Measurements from ENCODE around the gene FLT3LG.

The FLT3LG gene

DNA sequence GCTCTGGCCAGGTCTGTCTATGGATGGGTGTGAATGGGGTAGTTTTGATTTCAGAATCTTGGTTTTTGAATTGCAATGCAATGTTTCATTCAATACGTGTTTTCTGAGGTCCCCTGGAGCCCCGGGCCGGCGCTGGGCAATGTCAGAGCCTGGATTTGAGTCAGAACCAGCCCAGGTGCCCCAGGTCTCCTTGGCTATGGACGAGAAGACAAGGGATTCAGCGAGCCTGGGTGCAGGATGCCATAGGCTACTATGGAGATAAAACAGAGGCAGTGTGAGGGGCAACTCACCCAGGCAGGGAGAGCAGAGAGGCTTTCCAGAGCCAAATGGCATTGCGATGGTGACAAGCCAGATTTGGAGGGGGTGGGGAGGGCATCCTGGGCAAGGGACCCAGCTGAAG, 12.2 kb downstream of the FLT3LG start:
- TF ChIP-seq, protein P1, sequence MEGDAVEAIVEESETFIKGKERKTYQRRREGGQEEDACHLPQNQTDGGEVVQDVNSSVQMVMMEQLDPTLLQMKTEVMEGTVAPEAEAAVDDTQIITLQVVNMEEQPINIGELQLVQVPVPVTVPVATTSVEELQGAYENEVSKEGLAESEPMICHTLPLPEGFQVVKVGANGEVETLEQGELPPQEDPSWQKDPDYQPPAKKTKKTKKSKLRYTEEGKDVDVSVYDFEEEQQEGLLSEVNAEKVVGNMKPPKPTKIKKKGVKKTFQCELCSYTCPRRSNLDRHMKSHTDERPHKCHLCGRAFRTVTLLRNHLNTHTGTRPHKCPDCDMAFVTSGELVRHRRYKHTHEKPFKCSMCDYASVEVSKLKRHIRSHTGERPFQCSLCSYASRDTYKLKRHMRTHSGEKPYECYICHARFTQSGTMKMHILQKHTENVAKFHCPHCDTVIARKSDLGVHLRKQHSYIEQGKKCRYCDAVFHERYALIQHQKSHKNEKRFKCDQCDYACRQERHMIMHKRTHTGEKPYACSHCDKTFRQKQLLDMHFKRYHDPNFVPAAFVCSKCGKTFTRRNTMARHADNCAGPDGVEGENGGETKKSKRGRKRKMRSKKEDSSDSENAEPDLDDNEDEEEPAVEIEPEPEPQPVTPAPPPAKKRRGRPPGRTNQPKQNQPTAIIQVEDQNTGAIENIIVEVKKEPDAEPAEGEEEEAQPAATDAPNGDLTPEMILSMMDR (conservative IDR thresholded peaks at IDR 0.05; ENCODE audit: low read depth, low read length): no peak
- no peak overlapping the region for H3K4me3 ChIP-seq (ENCODE audit: low read length)
- DNase-seq (ENCODE audit: low read depth): no peak

DNA sequence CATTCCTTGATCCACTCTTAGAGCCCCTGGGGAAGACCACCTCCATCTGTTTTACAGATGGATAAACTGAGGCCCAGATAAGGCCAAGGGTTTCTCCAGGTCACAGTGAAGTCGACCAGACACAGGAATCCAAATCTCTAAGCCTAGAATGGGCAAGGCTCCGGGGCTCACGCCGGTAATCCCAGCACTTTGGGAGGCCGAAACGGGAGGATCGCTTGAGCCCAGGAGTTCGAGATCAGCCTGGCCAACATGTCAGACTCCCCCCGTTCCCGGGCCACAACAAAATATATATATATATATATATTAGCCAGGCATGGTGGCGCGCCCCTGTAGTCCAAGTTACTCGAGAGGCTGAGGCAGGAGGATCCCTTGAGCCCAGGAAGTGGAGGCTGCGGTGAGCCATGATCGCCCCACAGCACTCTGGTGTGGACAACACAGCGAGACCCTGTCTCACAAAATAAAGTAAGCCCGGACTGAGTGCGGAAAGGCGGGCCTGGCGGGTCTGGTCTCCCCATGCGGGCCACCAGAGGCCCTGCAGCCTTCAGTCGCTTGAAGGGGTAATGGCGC, 12.8 kb downstream of the FLT3LG start:
- no peak overlapping the region for H3K4me3 ChIP-seq (ENCODE audit: low read length)
- DNase-seq (ENCODE audit: low read depth): no peak
- TF ChIP-seq, protein P1 (conservative IDR thresholded peaks at IDR 0.05; ENCODE audit: low read depth, low read length): no peak

DNA sequence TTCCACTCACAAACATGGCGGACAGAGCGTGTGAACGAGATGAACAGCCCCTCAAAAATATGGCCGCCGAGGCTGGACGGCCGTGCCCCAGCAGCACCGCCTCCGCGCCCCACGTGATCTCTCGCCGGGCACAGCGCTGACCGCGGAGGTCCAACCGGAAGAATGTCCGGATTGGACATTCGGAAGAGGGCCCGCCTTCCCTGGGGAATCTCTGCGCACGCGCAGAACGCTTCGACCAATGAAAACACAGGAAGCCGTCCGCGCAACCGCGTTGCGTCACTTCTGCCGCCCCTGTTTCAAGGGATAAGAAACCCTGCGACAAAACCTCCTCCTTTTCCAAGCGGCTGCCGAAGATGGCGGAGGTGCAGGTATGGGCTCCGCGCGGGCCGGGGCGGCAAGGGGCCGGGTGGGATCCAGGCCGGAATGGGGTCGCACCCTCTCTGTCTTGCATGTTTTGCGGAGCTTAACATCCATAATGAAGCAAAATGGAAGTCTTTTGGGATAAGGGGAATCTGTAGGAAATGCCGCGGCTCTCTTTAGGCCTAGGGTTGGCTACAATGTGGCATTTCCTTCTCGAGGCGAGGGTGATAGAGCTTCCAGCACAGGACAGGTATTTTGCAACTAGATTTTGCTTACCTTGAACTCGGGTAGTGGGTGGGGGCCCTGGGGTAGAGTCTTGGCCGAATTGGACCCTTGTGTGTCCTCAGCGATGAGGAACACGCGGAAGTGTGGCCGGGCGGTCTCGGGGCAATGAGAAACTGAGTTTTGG, 13.4 kb downstream of the FLT3LG start, which contains the start of gene RPL13A:
Gene RPL13A, plus strand, starts transcription at position 332 of the 769 bp plus-strand sequence. Its CDS starts 22 bp downstream, at position 354.
- DNase-seq (ENCODE audit: low read depth): peak; percentile 95
- TF ChIP-seq, protein P1 (conservative IDR thresholded peaks at IDR 0.05; ENCODE audit: low read depth, low read length): no peak
- peak within 1 kb of the TSS; percentile 100 for H3K4me3 ChIP-seq (ENCODE audit: low read length)

DNA sequence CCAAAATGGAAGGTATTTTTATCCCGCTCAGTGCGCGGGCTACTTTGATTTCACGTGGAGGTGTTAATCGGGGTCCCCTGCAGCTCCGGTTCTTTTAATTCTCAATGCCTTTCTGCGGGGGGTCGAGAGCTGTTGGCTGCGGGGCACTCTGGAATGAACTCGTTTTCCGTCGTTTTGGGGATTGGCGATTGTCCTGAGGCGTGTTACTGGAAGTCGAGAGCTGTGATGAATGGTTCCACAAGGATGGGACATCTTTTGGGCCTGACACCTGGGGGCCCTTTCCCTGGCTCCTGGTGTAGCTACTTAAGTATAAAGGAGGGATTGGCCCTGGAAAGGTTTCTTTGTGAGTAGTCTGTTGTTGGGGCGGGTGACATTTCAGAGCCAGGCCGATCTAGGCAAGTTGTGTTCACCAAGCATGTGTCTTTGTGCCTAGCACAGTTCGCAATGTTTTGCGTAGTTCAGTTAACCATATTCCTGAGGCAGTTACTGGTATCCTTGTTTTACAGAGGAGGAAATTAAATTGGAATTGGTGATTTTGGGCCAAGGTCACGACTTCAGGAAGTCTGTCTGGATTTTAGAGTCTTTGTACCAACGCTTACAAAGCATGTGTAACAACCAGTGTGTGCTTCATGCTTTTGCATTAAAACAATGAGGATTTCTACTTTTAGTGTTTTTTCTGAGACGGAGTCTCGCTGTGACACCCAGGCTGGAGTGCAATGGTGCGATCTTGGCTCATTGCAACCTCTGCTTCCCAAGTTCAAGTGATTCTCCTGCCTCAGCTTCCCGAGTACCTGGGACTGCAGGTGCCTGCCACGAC, 14.2 kb downstream of the FLT3LG start:
- H3K4me3 ChIP-seq (ENCODE audit: low read length): peak overlapping the region; percentile 100
- DNase-seq (ENCODE audit: low read depth): no peak
- TF ChIP-seq, protein P1 (conservative IDR thresholded peaks at IDR 0.05; ENCODE audit: low read depth, low read length): no peak

DNA sequence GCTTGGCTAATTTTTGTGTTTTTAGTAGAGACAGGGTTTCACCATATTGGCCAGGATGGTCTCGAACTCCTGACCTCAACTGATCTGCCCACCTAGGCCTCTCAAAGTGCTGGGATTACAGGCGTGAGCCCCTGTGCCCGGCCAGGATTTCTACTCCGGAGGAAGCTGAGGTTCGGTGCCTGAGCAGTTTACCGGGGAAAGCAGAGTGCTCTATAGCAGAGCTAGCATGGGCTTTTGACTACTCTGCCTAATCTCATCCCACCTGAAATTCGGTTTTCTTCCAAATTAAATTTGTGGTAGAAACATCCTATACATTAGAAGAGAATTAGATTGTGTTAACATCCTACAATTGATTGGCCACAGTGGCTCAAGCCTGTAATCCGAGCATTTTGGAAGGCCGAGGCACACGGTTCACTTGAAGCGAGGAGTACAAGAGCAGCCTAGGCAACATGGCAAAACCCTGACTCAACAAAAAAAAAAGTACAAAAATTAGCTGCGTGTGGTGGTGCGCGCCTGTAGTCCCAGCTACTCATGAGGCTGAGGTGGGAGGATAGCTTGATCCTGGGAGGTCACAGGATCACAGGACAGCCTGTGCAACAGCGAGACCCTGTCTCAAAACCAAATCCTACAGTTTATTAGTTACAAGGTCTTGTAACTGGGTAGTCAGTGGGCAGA, 15.0 kb downstream of the FLT3LG start:
- H3K4me3 ChIP-seq (ENCODE audit: low read length): peak overlapping the region; percentile 100
- DNase-seq (ENCODE audit: low read depth): no peak
- TF ChIP-seq, protein P1 (conservative IDR thresholded peaks at IDR 0.05; ENCODE audit: low read depth, low read length): no peak

DNA sequence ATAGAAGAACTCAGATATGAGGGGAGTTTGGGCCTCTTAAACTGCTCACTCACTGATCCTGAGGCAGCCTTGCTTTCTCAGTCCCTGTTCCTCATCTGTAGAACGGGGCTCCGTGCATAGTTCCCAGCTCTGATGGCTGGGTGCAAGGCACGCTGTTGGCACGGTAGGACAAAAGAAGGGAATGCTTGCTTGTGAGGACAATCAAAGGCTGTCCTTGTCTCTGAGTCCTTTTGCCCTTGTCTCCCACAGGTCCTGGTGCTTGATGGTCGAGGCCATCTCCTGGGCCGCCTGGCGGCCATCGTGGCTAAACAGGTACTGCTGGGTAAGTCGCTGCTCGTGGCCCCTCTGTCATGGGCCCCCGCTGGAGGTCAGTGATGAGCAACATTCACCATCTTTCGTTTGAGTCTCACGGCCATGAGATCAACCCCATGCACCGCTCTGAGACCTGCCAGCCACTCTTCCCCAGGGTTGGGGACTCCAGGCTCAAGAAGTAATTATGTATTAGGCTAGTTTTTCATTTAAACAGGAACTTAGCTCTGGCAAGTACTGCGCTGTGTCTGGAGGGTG, 15.7 kb downstream of the FLT3LG start:
- no peak for DNase-seq (ENCODE audit: low read depth)
- TF ChIP-seq, protein P1 (conservative IDR thresholded peaks at IDR 0.05; ENCODE audit: low read depth, low read length): no peak
- peak overlapping the region; percentile 100 for H3K4me3 ChIP-seq (ENCODE audit: low read length)

Measured in retinal pigment epithelial cell (primary cell).